ENCODE results near the gene FBXO41.

- TF ChIP-seq ZNF2 (tag by site-specific recombination; IDR thresholded peaks at IDR 0.05) (no peak), CTCF (tag by site-specific recombination; IDR thresholded peaks at IDR 0.05) (no peak), ZBTB44 (tag by site-specific recombination; IDR thresholded peaks at IDR 0.05) (no peak), PATZ1 (tag by site-specific recombination; IDR thresholded peaks at IDR 0.05) (no peak), MYNN (tag by site-specific recombination; IDR thresholded peaks at IDR 0.05; ENCODE audit: borderline replicate concordance) (no peak), REST (tag by site-specific recombination; IDR thresholded peaks at IDR 0.05) (no peak), PBX3 (CRISPR knock-in tag; IDR thresholded peaks at IDR 0.05) (no peak), ZNF350 (tag by site-specific recombination; IDR thresholded peaks at IDR 0.05) (no peak), ZNF521 (tag by site-specific recombination; IDR thresholded peaks at IDR 0.05) (no peak)
These were observed 31.8 kb downstream of the FBXO41 start for GRCh38 chr2:73252238-73253027.

All from HEK293 (cell line).